GM18499 (cell line): ENCODE results near the gene MARCHF9.

Experiments used
- ATAC-seq: cut with Tn5 transposase; IDR thresholded peaks from one replicate; pipeline ENCODE4 v1.9.1; 2021; ENCODE audit warnings: moderate number of reproducible peaks; ENCODE audit not compliant: insufficient read depth, unreplicated experiment

Gene MARCHF9

DNA sequence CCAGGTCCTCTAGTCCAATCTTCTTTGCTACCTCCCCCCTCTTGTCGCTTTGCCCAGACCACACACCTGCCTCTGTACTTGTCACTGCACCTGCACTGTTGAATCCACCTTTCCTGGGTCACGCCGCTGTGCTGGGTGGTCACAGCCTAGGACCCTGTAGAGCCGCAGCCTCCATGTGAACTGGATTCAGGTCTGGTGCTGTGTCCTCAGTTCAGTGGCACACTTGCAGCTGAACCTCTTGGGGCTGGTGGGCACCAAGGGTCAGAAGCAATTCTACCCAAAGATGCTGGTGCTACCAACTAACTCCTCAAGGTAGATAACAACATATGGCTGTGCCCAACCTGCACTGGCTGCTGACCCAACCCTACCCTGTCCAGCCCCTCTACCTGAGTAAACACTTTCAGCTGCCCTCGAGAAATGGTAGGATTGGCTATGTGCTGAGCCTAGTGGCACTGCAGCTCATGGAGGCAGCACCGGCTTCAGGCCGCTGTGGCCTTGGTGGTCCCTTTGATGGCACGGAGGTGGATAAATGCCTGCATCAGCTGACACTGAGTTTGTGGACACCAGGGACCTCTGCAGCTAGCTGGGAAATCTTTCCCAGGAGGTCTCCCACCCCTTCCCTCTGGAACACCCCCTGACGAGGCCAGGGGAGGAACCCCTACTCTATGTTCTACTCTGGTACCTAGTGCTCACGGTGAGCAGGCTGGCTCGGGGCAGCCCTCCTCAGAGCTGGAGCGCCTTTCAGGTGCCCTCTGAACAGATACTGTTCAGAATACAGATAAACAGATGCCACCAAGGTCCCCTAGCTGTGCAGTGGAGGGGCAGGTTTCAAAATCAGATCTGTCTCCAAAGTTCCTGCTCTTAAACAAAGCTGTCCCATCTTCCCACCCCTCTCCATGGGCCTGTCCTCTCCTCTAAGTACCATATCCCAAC lies 30.6 kb upstream of the MARCHF9 start:
- no peak for ATAC-seq

DNA sequence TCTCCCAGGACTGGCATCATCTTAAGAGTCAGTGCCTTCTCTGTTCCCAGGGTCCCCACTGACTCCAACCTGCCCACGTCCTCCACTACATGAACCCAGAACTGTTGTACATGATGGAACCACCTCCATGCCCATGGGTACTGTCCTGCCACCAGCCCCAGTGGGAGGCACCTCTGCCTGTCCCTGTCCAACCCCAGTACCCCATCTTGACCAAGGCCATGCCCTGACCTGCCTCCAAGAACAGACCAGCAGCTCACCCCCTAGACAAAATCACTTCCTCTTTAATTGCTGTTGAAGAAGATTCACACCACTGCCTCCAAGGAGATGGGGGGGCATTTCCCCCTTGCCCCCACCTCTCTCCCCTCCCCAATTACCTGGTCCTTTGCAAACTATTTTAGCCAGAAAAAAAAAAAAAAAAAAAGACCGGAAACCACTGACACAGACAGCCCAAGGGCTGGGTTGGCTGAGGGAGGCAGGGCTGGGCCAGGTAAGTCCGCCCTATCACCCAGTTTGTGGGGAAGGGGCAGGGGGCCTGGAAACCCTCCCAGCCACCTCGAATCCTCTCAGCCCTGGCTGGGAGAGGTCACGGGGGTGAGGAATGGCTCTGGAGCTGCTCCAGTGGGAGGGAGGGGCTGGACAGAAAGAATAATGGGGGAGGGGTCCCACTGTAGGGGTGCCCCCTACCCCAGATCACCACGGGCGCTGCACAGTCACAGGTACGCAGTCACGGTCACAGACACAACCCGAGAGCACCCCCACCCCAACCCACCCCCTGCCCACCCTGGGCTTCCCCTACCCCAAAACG lies 29.8 kb upstream of the MARCHF9 start:
- no peak for ATAC-seq

DNA sequence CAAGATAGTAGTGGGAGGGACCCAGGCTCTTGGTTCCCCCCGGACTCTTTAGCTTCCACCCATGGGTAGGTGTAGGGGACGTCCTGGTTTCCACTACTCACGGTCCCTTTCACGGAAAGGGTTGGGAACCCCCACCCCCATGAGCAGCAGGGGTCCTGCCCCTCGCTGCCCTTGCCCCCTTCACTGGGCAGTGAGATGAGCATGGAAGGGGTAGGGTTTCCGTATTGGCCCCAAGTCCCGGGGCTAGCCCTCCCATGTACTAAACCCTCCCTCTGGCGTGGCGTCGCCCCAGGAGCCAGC lies 29.1 kb upstream of the MARCHF9 start:
- ATAC-seq, result no peak

DNA sequence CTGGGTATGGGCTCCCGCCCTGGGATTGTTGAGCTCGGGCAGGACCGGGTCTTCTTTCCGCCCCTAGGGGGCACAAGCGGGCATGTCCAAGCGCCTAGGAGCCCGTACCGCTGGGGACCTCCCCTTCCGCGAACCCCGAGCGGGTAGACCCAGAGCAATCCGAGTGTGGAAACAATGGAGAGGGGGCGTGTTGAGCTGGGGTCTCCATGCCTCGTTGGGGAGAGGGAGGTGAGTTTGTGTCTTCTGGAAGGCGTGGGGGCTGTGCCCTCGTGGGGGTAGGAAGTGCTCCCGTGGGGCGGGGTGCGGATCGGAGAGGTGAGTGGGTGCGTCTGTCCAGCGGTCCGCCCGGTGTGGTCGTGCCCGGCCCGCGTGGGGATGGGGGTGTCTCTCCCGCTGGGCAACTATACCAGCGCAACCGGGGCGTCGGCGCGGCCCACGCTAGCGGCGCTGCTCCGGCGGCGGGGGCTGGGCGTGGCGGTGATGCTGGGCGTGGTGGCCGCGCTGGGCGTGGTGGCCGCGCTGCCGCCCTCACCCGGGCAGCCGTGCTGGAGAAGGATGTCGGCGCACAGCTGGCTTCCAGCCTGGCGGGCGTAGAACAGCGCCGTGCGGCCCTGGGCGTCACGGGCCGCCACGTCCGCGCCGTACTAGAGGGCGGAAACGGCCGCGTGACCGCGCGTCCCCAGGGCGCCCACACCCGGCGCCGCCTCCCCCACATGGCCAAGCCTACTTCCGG lies 28.6 kb upstream of the MARCHF9 start:
- no peak for ATAC-seq

DNA sequence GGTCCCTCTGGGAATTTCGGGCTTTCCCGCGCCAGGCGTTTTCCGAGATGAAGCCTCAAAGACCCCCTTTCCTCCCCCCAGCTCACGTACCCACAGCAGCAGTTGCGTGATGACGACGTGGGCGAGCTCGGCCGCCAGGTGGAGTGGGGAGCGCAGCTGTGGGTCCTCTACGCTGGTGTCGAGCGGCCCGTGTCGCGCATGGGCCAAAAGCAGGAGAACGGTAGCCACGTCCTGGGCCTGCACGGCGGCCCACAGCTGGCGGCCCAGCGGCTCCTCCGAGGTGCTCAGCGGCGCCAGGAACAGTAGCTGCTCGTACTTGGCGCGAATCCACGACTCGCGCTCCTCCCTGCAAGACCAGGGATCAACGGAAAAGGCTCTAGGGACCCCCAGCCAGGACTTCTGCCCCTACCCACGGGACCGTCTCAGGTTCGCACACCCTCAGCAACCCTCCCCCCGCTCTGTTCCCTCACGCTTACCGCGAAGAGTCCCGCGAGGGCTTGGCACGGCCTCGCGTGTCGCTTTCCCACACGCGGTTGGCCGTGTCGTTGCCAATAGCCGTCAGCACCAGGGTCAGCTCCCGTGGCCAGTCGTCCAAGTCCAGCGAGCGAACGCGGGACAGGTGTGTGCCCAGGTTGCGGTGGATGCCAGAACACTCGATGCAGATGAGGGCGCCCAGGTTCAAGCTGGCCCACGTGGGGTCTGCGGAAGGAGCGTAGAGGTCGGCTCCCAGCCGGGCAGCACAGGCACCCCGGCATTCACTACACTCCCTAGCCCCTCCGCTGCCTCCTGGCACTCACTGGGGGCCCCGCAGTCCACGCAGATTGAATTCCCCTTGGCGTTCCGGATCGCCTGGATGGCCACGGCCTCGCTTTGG lies 27.8 kb upstream of the MARCHF9 start:
- no peak for ATAC-seq

DNA sequence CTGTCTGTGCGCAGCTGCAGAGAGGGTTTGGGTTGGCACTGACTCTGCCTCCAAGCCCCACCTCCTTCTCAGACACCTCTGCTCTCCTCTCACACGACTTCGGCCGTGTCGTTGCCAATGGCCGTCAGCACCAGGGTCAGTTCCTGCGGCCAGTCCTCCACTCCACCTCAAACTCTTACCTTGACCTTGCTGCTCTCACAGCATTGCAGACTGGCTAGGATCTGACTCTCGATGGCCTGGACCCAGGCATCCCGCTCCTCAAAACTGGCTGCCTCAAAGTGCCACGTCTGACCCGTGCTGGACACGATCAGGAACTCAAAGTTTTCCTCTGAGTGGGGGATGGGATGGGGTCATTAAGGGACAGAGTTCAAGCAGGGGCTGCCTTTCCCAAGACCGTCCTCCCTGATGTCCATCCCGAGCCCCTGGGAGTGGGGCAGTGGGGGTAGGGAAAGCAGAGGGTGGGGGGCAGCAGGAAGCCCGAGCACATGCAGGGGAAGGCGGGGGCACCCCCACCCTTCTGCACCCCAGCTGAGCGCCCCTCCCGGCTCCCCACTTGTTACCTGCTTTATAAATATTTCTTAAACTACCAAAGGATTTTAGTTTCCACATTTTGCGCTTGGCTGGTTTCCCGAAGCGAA lies 27.0 kb upstream of the MARCHF9 start:
- ATAC-seq, result no peak

DNA sequence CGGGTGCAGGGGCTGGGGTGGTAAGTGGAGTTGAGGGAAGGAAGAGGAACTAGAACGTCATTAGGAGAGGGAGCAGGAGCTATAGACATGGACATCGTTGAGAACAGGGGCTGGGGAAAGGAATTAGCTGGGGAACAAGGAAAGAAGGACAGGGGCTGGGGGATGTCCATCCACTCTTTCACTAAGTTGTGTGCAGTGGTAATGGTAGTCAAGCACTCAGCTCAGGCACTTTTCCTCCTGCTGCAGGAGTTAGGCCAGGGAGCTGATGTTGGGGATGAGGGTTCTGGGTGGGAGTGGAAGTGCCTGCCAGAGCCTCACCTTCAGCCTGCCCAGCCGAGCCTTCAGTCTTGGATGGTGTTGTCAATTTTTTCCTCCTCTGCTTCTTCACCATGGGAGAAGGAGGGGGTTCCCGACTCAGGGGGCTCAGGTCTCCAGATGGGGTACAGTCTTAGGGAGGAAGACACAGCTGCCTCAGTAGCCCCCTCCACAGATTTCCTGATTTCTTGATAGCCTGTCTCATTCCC lies 25.5 kb upstream of the MARCHF9 start:
- ATAC-seq, result no peak

DNA sequence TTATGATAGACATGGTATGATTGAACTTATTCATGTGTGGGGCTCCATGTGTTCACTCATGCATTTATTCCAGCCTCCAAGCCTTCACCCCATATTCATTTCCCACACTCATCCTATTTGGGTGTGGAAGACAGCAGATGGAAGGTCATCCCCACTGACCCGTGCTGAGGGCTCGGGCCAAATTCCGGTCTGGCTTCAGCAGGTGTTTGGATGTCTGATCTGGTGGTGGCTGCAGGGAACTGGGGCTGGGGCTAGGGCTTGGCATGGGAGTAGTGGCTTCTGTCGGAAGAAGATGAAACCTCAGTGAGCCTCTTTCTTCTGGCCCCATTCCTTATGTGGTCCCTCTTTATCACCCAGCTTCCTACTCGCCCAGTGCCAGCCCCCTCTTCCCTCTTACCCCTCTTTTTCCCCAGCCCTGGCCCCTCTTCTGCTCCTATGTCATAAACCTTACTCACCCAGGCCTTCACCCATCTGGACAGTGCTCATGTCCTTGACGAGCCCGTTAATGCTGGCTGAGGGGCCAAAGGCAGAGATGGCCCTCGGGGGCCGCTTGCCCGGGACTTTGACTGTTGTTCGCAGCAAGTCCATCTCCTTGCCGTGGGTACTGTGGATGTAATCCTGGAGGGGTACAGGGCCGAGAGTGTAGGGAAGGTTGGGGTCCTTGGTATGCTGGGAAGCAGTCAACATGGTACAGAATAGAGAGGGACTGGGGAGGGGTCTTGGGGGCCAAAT lies 24.4 kb upstream of the MARCHF9 start:
- ATAC-seq, result no peak

DNA sequence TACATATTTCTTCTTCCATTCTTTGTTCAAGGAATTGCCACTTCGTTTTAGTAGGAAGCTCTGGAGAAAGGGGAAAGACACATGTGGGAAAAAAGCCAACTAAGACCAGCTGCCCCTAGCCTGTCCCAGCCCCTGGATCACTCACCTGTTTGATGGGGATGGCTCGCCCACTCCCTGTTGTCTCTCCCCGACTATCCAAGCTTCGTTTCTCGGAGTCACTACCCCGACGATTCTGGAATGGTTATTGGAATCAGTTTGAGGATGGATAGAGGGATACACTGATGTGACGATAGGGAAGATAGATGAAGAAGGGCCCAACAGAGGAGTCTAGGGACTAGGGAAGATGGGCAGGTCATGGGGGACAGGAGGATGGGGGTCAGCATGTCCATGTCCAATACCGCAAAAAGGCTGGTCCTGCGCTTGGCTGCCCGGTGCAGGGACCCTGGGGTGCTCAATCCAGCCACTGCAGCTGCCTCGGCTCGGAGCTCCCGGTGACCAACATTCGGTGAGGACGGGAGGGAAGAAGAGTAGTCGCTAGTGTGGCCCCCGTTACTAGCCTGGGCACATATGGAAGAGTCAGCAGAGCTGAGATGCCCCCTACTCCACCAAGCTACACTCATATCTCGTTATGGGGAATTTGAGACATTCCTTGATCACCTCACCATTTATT lies 23.4 kb upstream of the MARCHF9 start:
- no peak for ATAC-seq

DNA sequence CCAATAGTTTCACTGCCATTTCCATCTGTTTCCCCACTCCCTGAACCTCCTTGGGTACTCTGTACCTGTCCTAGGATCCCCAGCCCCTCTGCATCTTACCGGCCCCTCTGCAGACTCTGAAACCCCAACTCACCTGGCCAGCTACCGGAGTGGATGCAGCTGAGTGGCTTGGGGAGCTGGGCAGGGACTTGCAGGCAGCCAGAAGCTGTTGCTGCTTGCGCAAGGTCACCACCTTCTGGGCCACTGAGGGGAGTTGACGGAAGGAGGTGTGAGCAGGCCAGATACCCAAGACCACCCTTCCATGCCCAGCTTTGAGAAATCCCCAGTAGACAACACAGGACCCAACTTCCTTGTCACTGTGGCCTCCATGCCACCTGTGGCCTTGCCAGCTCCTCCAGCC lies 22.6 kb upstream of the MARCHF9 start:
- no peak for ATAC-seq

DNA sequence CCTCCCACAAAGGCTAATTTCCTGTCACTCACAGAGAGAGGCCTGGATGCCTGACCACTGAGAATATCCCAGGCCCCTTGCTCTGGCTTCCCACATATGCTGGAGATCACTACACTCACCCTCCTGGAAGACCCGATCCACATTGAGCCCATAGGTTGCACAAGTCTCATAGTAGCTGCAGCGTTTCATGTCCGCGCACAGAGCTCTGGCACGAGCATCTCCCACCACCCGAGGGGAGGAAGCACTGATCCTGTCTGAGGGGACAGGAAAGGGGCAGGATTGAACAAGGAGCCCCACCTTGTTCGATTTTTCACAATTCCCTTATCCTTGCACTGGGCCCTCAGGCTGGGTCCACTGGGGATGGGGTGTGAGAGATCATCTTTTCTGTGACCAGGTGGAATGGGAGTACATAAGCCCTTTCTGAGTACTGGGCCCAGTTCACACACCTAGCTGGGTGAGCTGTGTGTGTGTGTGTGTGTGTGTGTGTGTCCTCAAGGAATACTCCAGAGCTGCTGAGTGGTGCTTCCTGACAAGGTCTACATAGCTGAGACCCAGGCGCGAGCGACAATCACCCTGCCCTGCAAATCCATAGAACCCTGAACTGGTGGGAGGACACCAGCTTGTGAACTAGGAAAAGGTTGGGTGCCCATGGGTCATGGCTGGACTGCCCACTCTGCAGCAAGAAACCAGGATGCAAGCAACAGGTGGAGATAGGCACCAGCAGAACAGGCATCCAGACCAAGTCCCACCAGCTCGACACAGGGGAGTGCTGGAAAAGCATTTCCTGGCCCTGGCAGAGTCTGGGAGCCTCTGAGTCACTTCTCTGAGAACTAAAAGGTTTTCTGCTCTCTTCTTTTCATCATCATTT lies 21.9 kb upstream of the MARCHF9 start:
- ATAC-seq, result no peak

DNA sequence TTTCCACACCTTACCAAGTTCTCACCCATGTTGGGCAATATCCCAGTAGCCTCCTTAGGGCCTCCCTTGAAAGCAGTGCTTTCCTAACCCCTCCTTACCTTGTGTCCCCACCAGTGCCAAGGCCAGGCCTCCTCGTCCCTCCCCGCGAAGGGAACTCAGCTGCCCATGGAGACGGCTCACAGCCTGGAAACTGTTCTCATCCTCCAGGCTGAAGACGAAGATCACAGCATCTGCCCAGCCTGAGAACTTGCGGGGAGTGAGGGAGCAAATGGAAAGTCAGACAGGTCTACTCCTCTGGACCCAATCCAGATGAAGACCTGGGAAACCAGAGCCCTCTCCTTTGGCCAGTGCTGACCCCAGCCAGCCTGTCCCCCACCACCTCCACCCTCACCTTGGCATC lies 21.0 kb upstream of the MARCHF9 start:
- ATAC-seq, result no peak

DNA sequence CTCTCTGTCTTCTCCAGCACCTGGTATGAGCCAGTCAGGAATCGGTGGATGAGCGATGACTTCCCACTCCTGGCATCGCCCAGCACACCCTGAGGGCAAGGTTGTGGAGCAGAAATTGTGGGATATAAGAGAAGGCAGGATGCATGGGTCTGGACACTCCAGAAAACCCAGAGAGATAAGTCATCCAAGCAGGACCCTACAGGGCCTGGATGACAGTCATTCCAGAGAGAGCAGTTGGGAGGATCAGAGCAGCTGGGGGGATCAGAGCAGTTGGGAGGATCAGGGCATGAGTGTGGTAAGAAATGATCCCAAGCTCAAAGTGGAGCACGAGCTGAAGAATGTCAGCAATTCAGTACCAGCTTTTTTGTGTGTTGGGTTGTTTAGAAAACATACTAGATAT lies 20.3 kb upstream of the MARCHF9 start:
- no peak for ATAC-seq

DNA sequence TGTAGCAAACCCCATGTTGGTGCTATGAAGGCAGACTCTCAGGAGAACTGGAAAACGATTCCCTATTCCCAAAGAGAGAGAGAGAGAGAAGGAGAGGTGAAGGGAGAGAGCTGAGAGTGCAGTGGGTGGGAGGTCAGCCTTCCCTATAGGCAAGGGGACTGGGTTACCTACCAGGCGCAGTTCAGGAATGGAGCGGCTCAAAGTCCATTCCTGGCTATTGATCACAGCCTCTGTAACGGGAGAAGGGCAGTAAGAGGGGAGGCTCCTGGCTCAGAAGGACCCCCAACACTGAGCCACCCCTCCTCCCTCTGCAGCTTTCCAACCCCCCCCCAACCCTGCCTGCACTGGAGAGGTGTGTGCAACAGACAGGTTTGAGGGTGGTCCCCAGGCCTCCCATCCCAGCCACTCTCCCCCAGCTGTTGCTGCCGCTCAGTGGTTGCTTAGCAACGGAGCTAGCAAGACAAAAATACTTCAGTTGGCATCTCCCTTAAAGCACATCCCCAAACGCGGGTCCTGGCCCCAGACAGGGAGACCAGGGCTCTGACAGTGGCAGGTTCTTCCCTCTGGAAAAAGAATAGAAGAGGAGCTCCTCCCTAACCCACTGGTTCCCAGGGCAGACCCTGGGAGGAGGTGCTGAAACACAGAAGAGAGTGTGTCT lies 19.6 kb upstream of the MARCHF9 start:
- ATAC-seq, result no peak

DNA sequence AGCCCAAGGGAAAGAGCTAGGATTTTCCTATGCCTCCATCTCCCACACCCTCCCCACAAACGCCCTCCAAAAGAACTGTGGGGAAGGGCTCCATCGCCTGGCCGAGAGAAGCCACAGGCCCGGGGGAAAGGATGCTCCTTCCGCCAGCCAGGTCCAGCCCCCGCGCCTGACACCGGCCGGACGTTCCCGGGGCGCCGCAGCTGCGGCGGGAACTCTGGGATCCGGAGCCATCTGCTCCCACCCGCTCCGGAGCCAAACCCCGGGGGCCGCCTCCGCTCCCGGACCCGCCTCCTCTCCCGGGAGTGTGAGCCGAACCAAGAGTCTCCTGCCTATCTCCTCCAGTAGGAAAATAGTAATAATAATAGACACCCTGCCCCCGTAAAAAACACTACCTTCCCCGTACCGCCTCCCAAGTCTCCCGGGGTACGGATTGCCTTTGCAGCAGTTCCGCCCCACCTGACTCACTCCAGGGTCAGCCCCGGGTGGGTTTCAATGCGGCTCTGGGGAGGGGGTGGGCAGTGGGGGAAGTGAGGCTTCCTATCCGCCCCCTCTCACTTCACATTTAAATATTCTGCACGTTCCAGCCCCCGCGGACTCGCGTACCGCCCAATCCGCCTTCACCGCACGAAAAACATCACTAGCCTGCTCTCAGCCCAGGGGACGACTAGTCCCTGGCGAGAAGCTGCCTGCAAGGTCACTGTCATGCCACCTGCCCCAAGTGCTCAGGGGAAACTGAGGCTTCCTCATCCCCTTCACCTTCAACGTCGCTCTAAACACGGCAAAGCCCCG lies 18.8 kb upstream of the MARCHF9 start:
- no peak for ATAC-seq
